ENCODE results near the gene CSPG4.

Gene CSPG4

DNA sequence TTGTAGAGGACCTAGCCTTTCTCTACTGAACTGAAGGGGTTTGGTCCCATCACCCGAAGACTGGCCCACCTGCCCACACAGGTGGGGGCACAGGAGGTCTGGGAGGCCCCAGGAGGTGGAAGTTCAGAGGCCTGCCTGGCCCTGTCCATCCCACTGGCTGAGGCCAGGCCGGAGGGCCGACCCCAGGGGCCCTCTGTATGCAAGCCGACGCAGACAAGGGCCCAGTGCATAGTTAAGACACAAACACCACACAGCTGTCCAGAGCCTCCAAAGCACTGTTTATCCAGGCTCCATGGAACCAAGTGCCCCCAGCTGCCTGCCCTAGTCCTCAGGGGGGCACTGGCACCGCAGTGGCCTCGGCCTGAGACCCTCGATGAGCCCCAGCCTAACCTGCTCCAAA lies 38.3 kb downstream of the CSPG4 start:
- H3K79me2 ChIP-seq (ENCODE audit: control insufficient read depth, low read length) = no peaks in the 10 kb centered on the region
- no peak overlapping the region for H3K27ac ChIP-seq (ENCODE audit: low read depth, low read length)
- H3K4me1 ChIP-seq (ENCODE audit: control insufficient read depth, low read length) = no peaks in the 10 kb centered on the region
- no peak overlapping the region for H3K4me2 ChIP-seq (ENCODE audit: low read length)
- TF ChIP-seq, protein P1, sequence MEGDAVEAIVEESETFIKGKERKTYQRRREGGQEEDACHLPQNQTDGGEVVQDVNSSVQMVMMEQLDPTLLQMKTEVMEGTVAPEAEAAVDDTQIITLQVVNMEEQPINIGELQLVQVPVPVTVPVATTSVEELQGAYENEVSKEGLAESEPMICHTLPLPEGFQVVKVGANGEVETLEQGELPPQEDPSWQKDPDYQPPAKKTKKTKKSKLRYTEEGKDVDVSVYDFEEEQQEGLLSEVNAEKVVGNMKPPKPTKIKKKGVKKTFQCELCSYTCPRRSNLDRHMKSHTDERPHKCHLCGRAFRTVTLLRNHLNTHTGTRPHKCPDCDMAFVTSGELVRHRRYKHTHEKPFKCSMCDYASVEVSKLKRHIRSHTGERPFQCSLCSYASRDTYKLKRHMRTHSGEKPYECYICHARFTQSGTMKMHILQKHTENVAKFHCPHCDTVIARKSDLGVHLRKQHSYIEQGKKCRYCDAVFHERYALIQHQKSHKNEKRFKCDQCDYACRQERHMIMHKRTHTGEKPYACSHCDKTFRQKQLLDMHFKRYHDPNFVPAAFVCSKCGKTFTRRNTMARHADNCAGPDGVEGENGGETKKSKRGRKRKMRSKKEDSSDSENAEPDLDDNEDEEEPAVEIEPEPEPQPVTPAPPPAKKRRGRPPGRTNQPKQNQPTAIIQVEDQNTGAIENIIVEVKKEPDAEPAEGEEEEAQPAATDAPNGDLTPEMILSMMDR (IDR thresholded peaks at IDR 0.05; ENCODE audit: low read depth, low read length, poor library complexity, severe bottlenecking) = no peak
- no peak for TF ChIP-seq EZH2phosphoT487 (IDR thresholded peaks at IDR 0.05; ENCODE audit: borderline replicate concordance, low read length)
- H3K27me3 ChIP-seq (ENCODE audit: control insufficient read depth, low read length) = peaks cover 10% of the 10 kb centered on the region; the same call in 1 of the 2 replicates
- no peaks in the 10 kb centered on the region for H3K36me3 ChIP-seq (ENCODE audit: control insufficient read depth, low read length)
- no peaks in the 10 kb centered on the region for H3F3A ChIP-seq (ENCODE audit: control insufficient read depth, insufficient read depth)
- H3K9me3 ChIP-seq (ENCODE audit: control insufficient read depth, insufficient read depth, low read length) = no peaks in the 10 kb centered on the region
- no peaks in the 10 kb centered on the region for H3K9me2 ChIP-seq (replicated peaks; ENCODE audit: control insufficient read depth, low read length)
- no peak overlapping the region for H3K4me3 ChIP-seq (ENCODE audit: low read length)
- H4K20me1 ChIP-seq (ENCODE audit: control insufficient read depth, insufficient read depth, low read depth, low read length) = no peaks in the 10 kb centered on the region

DNA sequence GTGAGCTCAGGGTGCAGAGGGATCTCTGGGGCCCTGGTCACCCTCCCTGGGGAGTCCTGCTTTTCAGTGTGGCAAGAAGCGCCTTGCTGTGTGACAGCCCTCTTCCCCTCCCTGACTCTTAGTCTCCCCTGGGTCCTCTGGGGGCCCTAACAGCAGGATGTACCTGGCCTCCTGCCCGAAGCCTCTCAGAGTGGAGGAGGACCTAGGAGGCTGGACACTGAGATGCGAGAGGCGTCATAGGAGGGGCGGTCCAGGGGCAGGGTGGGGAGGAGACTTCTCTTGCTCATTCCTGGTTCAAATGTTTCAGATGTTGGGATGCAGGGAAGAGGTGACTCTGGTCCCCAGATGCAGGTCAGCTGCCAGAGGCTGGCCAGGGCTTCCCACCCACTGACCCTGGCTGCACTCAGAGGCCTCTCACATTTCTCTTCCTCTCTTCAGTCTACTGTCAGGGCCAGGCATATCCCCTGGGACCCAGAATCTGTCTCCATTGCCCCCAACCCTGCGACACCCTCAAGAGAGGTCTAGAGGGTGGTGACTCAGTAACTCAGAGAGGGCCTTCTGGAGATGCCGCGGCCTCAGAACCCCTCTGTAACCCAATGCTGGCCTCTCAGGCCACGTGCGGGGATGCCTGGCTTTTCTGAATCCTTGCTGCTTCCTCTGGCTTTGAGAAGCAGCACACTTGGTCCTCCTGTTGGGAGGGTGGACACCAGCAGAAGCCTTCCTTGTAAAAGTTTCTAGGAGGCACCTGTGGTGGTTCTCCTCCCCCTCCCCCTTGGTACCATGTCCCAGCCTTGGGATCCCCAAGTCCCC lies 39.0 kb downstream of the CSPG4 start:
- Histone ChIP-seq H3K9me2 (replicated peaks; ENCODE audit: control insufficient read depth, low read length) (no peaks in the 10 kb centered on the region), H3K4me3 (ENCODE audit: low read length) (no peak overlapping the region), H3K4me1 (ENCODE audit: control insufficient read depth, low read length) (no peaks in the 10 kb centered on the region), H3K36me3 (ENCODE audit: control insufficient read depth, low read length) (no peaks in the 10 kb centered on the region), H3K79me2 (ENCODE audit: control insufficient read depth, low read length) (no peaks in the 10 kb centered on the region), H3F3A (ENCODE audit: control insufficient read depth, insufficient read depth) (no peaks in the 10 kb centered on the region), H3K27me3 (ENCODE audit: control insufficient read depth, low read length) (peaks cover 10% of the 10 kb centered on the region; the same call in 1 of the 2 replicates), H3K27ac (ENCODE audit: low read depth, low read length) (no peak overlapping the region), H3K9me3 (ENCODE audit: control insufficient read depth, insufficient read depth, low read length) (no peaks in the 10 kb centered on the region), H3K4me2 (ENCODE audit: low read length) (no peak overlapping the region), H4K20me1 (ENCODE audit: control insufficient read depth, insufficient read depth, low read depth, low read length) (no peaks in the 10 kb centered on the region)
- no peak for TF ChIP-seq EZH2phosphoT487 (IDR thresholded peaks at IDR 0.05; ENCODE audit: borderline replicate concordance, low read length)
- TF ChIP-seq, protein P1 (IDR thresholded peaks at IDR 0.05; ENCODE audit: low read depth, low read length, poor library complexity, severe bottlenecking) = no peak

DNA sequence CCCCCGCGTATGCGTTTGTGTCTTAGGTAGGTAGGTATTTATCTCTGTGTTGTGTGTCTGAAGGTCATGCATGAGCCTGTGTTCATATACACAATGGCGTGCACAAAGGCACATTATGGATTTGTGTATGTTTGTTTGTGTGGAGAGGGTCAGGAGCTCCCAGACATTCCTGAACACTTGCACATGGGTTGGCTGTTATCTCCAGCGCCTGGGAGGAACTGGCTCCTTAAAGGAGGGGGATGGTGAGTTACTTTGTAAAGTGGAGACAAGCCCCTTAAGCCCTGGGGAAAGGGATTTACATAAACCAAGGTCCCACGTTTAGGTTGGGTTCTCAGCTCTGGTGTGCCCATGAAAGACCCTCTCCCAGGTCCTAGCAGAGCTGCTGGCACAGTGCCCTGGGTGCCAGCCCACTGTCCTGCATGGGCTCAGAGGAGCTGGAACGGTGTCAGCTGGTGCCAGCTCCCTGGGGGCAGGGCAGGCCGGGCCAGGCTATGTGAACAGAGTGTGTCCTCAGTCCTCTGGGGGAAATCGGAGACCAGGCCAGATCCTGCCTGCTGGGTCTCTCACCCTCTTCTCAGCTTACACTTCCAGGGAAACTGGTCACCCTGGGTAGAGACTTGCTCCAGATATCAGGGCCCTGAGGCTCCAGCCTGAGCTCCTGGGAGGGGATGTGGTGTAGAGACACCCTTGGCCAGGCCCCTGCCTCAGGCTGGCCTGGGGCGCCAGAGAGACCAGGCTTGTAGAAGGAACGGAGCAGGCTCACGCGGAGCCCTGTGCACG lies 39.8 kb downstream of the CSPG4 start:
- Histone ChIP-seq H3K4me2 (ENCODE audit: low read length) (no peak overlapping the region), H3F3A (ENCODE audit: control insufficient read depth, insufficient read depth) (no peaks in the 10 kb centered on the region), H3K9me3 (ENCODE audit: control insufficient read depth, insufficient read depth, low read length) (no peaks in the 10 kb centered on the region), H3K9me2 (replicated peaks; ENCODE audit: control insufficient read depth, low read length) (no peaks in the 10 kb centered on the region), H3K36me3 (ENCODE audit: control insufficient read depth, low read length) (no peaks in the 10 kb centered on the region), H3K27ac (ENCODE audit: low read depth, low read length) (no peak overlapping the region), H3K4me1 (ENCODE audit: control insufficient read depth, low read length) (no peaks in the 10 kb centered on the region), H4K20me1 (ENCODE audit: control insufficient read depth, insufficient read depth, low read depth, low read length) (no peaks in the 10 kb centered on the region), H3K4me3 (ENCODE audit: low read length) (no peak overlapping the region), H3K27me3 (ENCODE audit: control insufficient read depth, low read length) (peaks cover 10% of the 10 kb centered on the region; the same call in 1 of the 2 replicates), H3K79me2 (ENCODE audit: control insufficient read depth, low read length) (no peaks in the 10 kb centered on the region)
- TF ChIP-seq, protein P1 (IDR thresholded peaks at IDR 0.05; ENCODE audit: low read depth, low read length, poor library complexity, severe bottlenecking) = no peak
